Mammary epithelial cell (primary cell): ENCODE measurements around the gene FNIP1.

ENCODE experiments used
- EZH2 ChIP-seq: IDR thresholded peaks from 2 replicates; pipeline ENCODE4 v1.6.1; 2012; ENCODE audit warnings: low read length, inconsistent platforms, borderline replicate concordance
- TF ChIP-seq, protein P1 (sequence below), 2 donors: IDR thresholded peaks in 1 of 2; conservative IDR thresholded peaks in 1 of 2; 2 replicates each; pipeline ENCODE4 v1.5.1; 2011 to 2012; ENCODE audit warnings: inconsistent platforms in 2 of 2, low read length in 2 of 2, mild to moderate bottlenecking in 2 of 2, control low read depth in 1 of 2, low read depth in 1 of 2; ENCODE audit not compliant: insufficient read depth in 1 of 2; ENCODE audit errors: extremely low read depth in 1 of 2

DNA sequence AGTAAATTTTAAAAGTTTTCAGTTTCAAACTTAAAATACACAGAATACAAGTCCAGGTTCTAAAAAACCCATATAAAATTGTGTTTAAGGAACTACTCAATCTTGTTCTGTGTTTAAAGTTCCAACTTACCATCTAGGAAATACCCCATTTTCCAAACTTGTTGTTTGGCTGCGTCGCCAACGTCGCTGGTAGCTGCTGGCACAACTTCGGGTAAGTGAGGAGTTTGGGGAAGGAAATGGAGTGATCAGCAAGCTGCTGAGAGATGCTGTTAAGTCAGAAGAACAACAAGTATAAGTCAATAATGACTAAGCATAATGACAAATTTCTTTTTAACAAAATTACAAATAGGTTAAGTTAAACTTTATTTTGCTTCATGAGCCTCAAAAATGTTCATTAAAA lies 90.5 kb downstream of the FNIP1 start:
- no peak for TF ChIP-seq EZH2
- TF ChIP-seq, protein P1, sequence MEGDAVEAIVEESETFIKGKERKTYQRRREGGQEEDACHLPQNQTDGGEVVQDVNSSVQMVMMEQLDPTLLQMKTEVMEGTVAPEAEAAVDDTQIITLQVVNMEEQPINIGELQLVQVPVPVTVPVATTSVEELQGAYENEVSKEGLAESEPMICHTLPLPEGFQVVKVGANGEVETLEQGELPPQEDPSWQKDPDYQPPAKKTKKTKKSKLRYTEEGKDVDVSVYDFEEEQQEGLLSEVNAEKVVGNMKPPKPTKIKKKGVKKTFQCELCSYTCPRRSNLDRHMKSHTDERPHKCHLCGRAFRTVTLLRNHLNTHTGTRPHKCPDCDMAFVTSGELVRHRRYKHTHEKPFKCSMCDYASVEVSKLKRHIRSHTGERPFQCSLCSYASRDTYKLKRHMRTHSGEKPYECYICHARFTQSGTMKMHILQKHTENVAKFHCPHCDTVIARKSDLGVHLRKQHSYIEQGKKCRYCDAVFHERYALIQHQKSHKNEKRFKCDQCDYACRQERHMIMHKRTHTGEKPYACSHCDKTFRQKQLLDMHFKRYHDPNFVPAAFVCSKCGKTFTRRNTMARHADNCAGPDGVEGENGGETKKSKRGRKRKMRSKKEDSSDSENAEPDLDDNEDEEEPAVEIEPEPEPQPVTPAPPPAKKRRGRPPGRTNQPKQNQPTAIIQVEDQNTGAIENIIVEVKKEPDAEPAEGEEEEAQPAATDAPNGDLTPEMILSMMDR (conservative IDR thresholded peaks at IDR 0.05 in 1 of 2, IDR thresholded peaks at IDR 0.05 in 1 of 2; ENCODE audit: extremely low read depth in 1 of 2, insufficient read depth in 1 of 2, low read depth in 1 of 2, low read length in 2 of 2) = no peak
